ENCODE results near the gene PDE4D. TPM values are rescaled to one million over a fixed set of nuclear protein-coding genes. Genes with fewer than 3 reads are reported as not detected.
A peak's percentile ranks its signal among the peaks of the same experiment; 100 is the strongest.

PDE4D gene
- total RNA-seq, 1 donor from 2014 or later: 28.2 TPM

GRCh38 chr5:58974601-58975000 lies 918.9 kb downstream of the PDE4D start:
- H3K4me1 Mint-ChIP-seq: no peaks in the 10 kb centered on the region
- H3K4me3 Mint-ChIP-seq: no peak overlapping the region
- intact Hi-C loops (cut with micrococcal nuclease): no loop called here
- H3K36me3 Mint-ChIP-seq (ENCODE audit: low read depth): peaks cover 15% of the 10 kb centered on the region
- ATAC-seq (ENCODE audit: low read depth) (no peak), DNase-seq (no peak)
- TF ChIP-seq CTCF (IDR thresholded peaks at IDR 0.05): no peak
- no peaks in the 10 kb centered on the region for H3K27me3 Mint-ChIP-seq
- ChIA-PET POLR2A (no interaction called here), CTCF (no interaction called here)
- H3K9me3 Mint-ChIP-seq: no peaks in the 10 kb centered on the region
- H3K27ac Mint-ChIP-seq: no peak overlapping the region

- Mint-ChIP-seq H3K9me3 (no peaks in the 10 kb centered on the region), H3K4me1 (no peaks in the 10 kb centered on the region), H3K27ac (no peak overlapping the region), H3K4me3 (no peak overlapping the region), H3K36me3 (ENCODE audit: low read depth) (peaks cover 15% of the 10 kb centered on the region), H3K27me3 (no peaks in the 10 kb centered on the region)
- intact Hi-C loops (cut with micrococcal nuclease): no loop called here
- CTCF ChIA-PET: no interaction called here
- no peak for TF ChIP-seq CTCF (IDR thresholded peaks at IDR 0.05)
- no peak for ATAC-seq (ENCODE audit: low read depth)
- POLR2A ChIA-PET: no interaction called here
- no peak for DNase-seq
Observed at GRCh38 chr5:58974083-58974482, 919.4 kb downstream of the PDE4D start.

GRCh38 chr5:58972301-58972700 lies 921.2 kb downstream of the PDE4D start:
- no peaks in the 10 kb centered on the region for H3K4me1 Mint-ChIP-seq
- no peak for TF ChIP-seq CTCF (IDR thresholded peaks at IDR 0.05)
- H3K4me3 Mint-ChIP-seq: no peak overlapping the region
- H3K36me3 Mint-ChIP-seq (ENCODE audit: low read depth): peaks cover 15% of the 10 kb centered on the region
- ChIA-PET CTCF (no interaction called here), POLR2A (no interaction called here)
- H3K27ac Mint-ChIP-seq: no peak overlapping the region
- DNase-seq (no peak), ATAC-seq (ENCODE audit: low read depth) (peak; percentile 34)
- intact Hi-C loops (cut with micrococcal nuclease): no loop called here
- no peaks in the 10 kb centered on the region for H3K9me3 Mint-ChIP-seq
- H3K27me3 Mint-ChIP-seq: no peaks in the 10 kb centered on the region

- no peaks in the 10 kb centered on the region for H3K9me3 Mint-ChIP-seq
- peaks cover 6% of the 10 kb centered on the region for H3K36me3 Mint-ChIP-seq (ENCODE audit: low read depth)
- no peak overlapping the region for H3K4me3 Mint-ChIP-seq
- intact Hi-C loops (cut with micrococcal nuclease): no loop called here
- CTCF ChIA-PET: no interaction called here
- no peak for TF ChIP-seq CTCF (IDR thresholded peaks at IDR 0.05)
- H3K27ac Mint-ChIP-seq: no peak overlapping the region
- H3K27me3 Mint-ChIP-seq: no peaks in the 10 kb centered on the region
- ATAC-seq (ENCODE audit: low read depth): no peak
- no peak for DNase-seq
- POLR2A ChIA-PET: no interaction called here
- no peaks in the 10 kb centered on the region for H3K4me1 Mint-ChIP-seq
Observed at GRCh38 chr5:58970766-58971165, 922.8 kb downstream of the PDE4D start.

- ATAC-seq (ENCODE audit: low read depth): no peak
- intact Hi-C loops (cut with micrococcal nuclease): no loop called here
- POLR2A ChIA-PET: no interaction called here
- Mint-ChIP-seq H3K36me3 (ENCODE audit: low read depth) (peaks cover 3% of the 10 kb centered on the region), H3K4me3 (no peak overlapping the region), H3K27me3 (no peaks in the 10 kb centered on the region), H3K9me3 (no peaks in the 10 kb centered on the region), H3K27ac (no peak overlapping the region), H3K4me1 (no peaks in the 10 kb centered on the region)
- no peak for DNase-seq
- no peak for TF ChIP-seq CTCF (IDR thresholded peaks at IDR 0.05)
- CTCF ChIA-PET: no interaction called here
Observed at GRCh38 chr5:58969795-58970194, 923.7 kb downstream of the PDE4D start.
